HEK293 (cell line): Measurements from ENCODE around the gene IMMP2L.

Source experiments
- CTCF ChIA-PET: fragments of 350-600 bp; formaldehyde crosslinking; extraction: SDS; loops from one replicate; lab custom pipeline; 2021; ENCODE audit warnings: antibody characterized with exemption; lab: Yijun Ruan, JAX
- POLR2A ChIA-PET: fragments of 300-600 bp; formaldehyde crosslinking; extraction: SDS; loops from one replicate; lab custom pipeline; 2020; ENCODE audit warnings: antibody characterized with exemption, inconsistent platforms; lab: Yijun Ruan, JAX
- H3K27ac ChIP-seq: fragments of 200-500 bp; sonication (Bioruptor generic); 2 replicates; pipeline ENCODE4 v1.5.1; 2014; ENCODE audit warnings: low read depth, low read length, control low read depth, inconsistent platforms; ENCODE audit errors: extremely low read depth
- H3K36me3 ChIP-seq, 2 experiments: fragments of 200-500 bp in 1 of 2; sonication (Bioruptor generic) in 1 of 2; 1 replicate in 1 of 2; 2 replicates in 1 of 2; pipeline ENCODE4 v1.5.1; 2014 to 2017; ENCODE audit warnings: inconsistent platforms in 2 of 2, low read length in 2 of 2; ENCODE audit not compliant: control insufficient read depth in 2 of 2, insufficient read depth in 1 of 2
- H3K4me1 ChIP-seq: fragments of 200-500 bp; sonication (Bioruptor generic); 2 replicates; pipeline ENCODE4 v1.5.1; 2014; ENCODE audit warnings: mild to moderate bottlenecking, low read length, inconsistent platforms; ENCODE audit not compliant: control insufficient read depth, insufficient read depth
- H3K4me3 ChIP-seq: 2 replicates; pipeline ENCODE4 v1.5.1; 2011; ENCODE audit warnings: low read depth, mild to moderate bottlenecking, control low read depth, low read length, moderate library complexity
- H3K9me3 ChIP-seq: fragments of 200-500 bp; sonication (Bioruptor generic); 2 replicates; pipeline ENCODE4 v1.5.1; 2014; ENCODE audit warnings: low read depth, low read length, inconsistent platforms; ENCODE audit not compliant: control insufficient read depth, insufficient read depth
- EGR2 ChIP-seq: fragments of 450-650 bp; formaldehyde crosslinking; IDR thresholded peaks from 2 replicates; pipeline ENCODE4 v1.5.1; 2016; ENCODE audit warnings: low read depth, missing biosample characterization, missing genetic modification characterization
- MEIS1 ChIP-seq: sonication (generic); formaldehyde crosslinking; IDR thresholded peaks from 2 replicates; pipeline ENCODE4 v1.8.1; 2022; ENCODE audit warnings: missing genetic modification reagents, mild to moderate bottlenecking, borderline replicate concordance
- PRDM1 ChIP-seq: fragments of 450-650 bp; formaldehyde crosslinking; IDR thresholded peaks from 2 replicates; pipeline ENCODE4; 2016; ENCODE audit warnings: missing biosample characterization, missing genetic modification characterization
- PRDM10 ChIP-seq: fragments of 450-650 bp; formaldehyde crosslinking; IDR thresholded peaks from 2 replicates; pipeline ENCODE4 v1.5.1; 2016; ENCODE audit warnings: missing biosample characterization, missing genetic modification characterization
- SALL2 ChIP-seq: fragments of 450-650 bp; formaldehyde crosslinking; IDR thresholded peaks from 2 replicates; pipeline ENCODE4 v1.5.0; 2017; ENCODE audit warnings: missing biosample characterization, mild to moderate bottlenecking, missing genetic modification characterization, borderline replicate concordance
- ZFHX2 ChIP-seq: fragments of 450-650 bp; formaldehyde crosslinking; conservative IDR thresholded peaks from 2 replicates; pipeline ENCODE4 v1.5.1; 2016; ENCODE audit warnings: missing biosample characterization, missing genetic modification characterization
- ZNF146 ChIP-seq: fragments of 450-650 bp; formaldehyde crosslinking; IDR thresholded peaks from 2 replicates; pipeline ENCODE4 v1.5.1; 2016; ENCODE audit warnings: missing biosample characterization, missing genetic modification characterization
- ZNF174 ChIP-seq: fragments of 450-650 bp; formaldehyde crosslinking; IDR thresholded peaks from 2 replicates; pipeline ENCODE4 v1.5.0; 2017; ENCODE audit warnings: missing biosample characterization, mild to moderate bottlenecking, missing genetic modification characterization
- ZNF2 ChIP-seq: fragments of 450-650 bp; formaldehyde crosslinking; IDR thresholded peaks from 2 replicates; pipeline ENCODE4 v1.5.1; 2016; ENCODE audit warnings: missing biosample characterization, missing genetic modification characterization
- ZNF202 ChIP-seq: fragments of 450-650 bp; formaldehyde crosslinking; IDR thresholded peaks from 2 replicates; pipeline ENCODE4 v1.5.1; 2016; ENCODE audit warnings: missing biosample characterization, missing genetic modification characterization, borderline replicate concordance
- ZNF214 ChIP-seq: fragments of 450-650 bp; formaldehyde crosslinking; IDR thresholded peaks from 2 replicates; pipeline ENCODE4 v1.5.1; 2017; ENCODE audit warnings: missing biosample characterization, mild to moderate bottlenecking, missing genetic modification characterization, borderline replicate concordance
- ZNF292 ChIP-seq: fragments of 450-650 bp; formaldehyde crosslinking; IDR thresholded peaks from 2 replicates; pipeline ENCODE4 v1.5.1; 2016; ENCODE audit warnings: low read depth, missing biosample characterization, missing genetic modification characterization, borderline replicate concordance
- ZNF366 ChIP-seq: fragments of 450-650 bp; formaldehyde crosslinking; conservative IDR thresholded peaks from 2 replicates; pipeline ENCODE4 v1.5.1; 2016; ENCODE audit warnings: missing biosample characterization, missing genetic modification characterization
- ZNF404 ChIP-seq: fragments of 450-650 bp; formaldehyde crosslinking; IDR thresholded peaks from 2 replicates; pipeline ENCODE4 v1.5.1; 2017; ENCODE audit warnings: missing biosample characterization, missing genetic modification characterization
- ZNF423 ChIP-seq: fragments of 450-650 bp; formaldehyde crosslinking; IDR thresholded peaks from 2 replicates; pipeline ENCODE4 v1.5.1; 2016; ENCODE audit warnings: missing biosample characterization, missing genetic modification characterization
- ZNF529 ChIP-seq: fragments of 450-650 bp; formaldehyde crosslinking; IDR thresholded peaks from 2 replicates; pipeline ENCODE4 v1.5.1; 2017; ENCODE audit warnings: missing genetic modification characterization, missing biosample characterization; ENCODE audit not compliant: insufficient replicate concordance
- ZNF544 ChIP-seq: fragments of 450-650 bp; formaldehyde crosslinking; IDR thresholded peaks from 2 replicates; pipeline ENCODE4 v1.5.0; 2017; ENCODE audit warnings: missing biosample characterization, missing genetic modification characterization
- ZNF610 ChIP-seq: fragments of 450-650 bp; formaldehyde crosslinking; IDR thresholded peaks from 2 replicates; pipeline ENCODE4 v1.5.1; 2016; ENCODE audit warnings: missing biosample characterization, missing genetic modification characterization, borderline replicate concordance
- ZNF624 ChIP-seq: fragments of 450-650 bp; formaldehyde crosslinking; IDR thresholded peaks from 2 replicates; pipeline ENCODE4 v1.5.1; 2017; ENCODE audit warnings: missing biosample characterization, missing genetic modification characterization
- TF ChIP-seq, protein P1 (sequence below): fragments of 450-650 bp; formaldehyde crosslinking; IDR thresholded peaks from 2 replicates; pipeline ENCODE4 v1.5.1; 2016; ENCODE audit warnings: missing biosample characterization, missing genetic modification characterization
- TF ChIP-seq, protein P2 (sequence below): fragments of 450-650 bp; formaldehyde crosslinking; IDR thresholded peaks from 2 replicates; pipeline ENCODE4 v1.5.1; 2016; ENCODE audit warnings: missing biosample characterization, missing genetic modification characterization
- TF ChIP-seq, protein P3 (sequence below): fragments of 450-650 bp; formaldehyde crosslinking; IDR thresholded peaks from 2 replicates; pipeline ENCODE4 v1.5.1; 2017; ENCODE audit warnings: missing biosample characterization, missing genetic modification characterization
- TF ChIP-seq, protein P4 (sequence below): fragments of 450-650 bp; formaldehyde crosslinking; IDR thresholded peaks from 2 replicates; pipeline ENCODE4 v1.5.1; 2017; ENCODE audit warnings: missing biosample characterization, missing genetic modification characterization

IMMP2L gene

GRCh38 chr7:111091593-111092358 lies 470.5 kb downstream of the IMMP2L start:
- CTCF ChIA-PET = interaction anchor here (0.6 kb wide), 1 partner anchor 76 kb away, joined by 3 read pairs; no protein-coding TSS in a partner anchor
- POLR2A ChIA-PET = interaction anchor here (0.7 kb wide), 1 partner anchor 1897 kb away, joined by 9 read pairs; no protein-coding TSS in a partner anchor
- H3K4me1 ChIP-seq = peaks cover 8% of the 10 kb centered on the region; the same call in 1 of the 2 replicates

More at GRCh38 chr7:111091593-111092358, 470.5 kb downstream of the IMMP2L start:
- no peaks in the 10 kb centered on the region for H3K9me3 ChIP-seq
- TF ChIP-seq, protein P1, sequence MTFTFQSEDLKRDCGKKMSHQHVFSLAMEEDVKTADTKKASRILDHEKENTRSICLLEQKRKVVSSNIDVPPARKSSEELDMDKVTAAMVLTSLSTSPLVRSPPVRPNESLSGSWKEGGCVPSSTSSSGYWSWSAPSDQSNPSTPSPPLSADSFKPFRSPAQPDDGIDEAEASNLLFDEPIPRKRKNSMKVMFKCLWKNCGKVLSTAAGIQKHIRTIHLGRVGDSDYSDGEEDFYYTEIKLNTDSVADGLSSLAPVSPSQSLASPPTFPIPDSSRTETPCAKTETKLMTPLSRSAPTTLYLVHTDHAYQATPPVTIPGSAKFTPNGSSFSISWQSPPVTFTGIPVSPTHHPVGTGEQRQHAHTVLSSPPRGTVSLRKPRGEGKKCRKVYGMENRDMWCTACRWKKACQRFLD (tag by site-specific recombination) = no peak
- no peak for TF ChIP-seq MEIS1 (CRISPR knock-in tag)
- TF ChIP-seq ZNF146 = no peak
- TF ChIP-seq ZNF174 (tag by site-specific recombination) = no peak
- no peak for TF ChIP-seq ZNF624 (tag by site-specific recombination)
- no peak for TF ChIP-seq ZNF404 (tag by site-specific recombination)
- TF ChIP-seq ZNF366 (tag by site-specific recombination) = peak; percentile 58; the same call in 1 of the 2 replicates
- TF ChIP-seq, protein P2, sequence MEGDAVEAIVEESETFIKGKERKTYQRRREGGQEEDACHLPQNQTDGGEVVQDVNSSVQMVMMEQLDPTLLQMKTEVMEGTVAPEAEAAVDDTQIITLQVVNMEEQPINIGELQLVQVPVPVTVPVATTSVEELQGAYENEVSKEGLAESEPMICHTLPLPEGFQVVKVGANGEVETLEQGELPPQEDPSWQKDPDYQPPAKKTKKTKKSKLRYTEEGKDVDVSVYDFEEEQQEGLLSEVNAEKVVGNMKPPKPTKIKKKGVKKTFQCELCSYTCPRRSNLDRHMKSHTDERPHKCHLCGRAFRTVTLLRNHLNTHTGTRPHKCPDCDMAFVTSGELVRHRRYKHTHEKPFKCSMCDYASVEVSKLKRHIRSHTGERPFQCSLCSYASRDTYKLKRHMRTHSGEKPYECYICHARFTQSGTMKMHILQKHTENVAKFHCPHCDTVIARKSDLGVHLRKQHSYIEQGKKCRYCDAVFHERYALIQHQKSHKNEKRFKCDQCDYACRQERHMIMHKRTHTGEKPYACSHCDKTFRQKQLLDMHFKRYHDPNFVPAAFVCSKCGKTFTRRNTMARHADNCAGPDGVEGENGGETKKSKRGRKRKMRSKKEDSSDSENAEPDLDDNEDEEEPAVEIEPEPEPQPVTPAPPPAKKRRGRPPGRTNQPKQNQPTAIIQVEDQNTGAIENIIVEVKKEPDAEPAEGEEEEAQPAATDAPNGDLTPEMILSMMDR (tag by site-specific recombination) = no peak
- no peak for TF ChIP-seq ZNF202 (tag by site-specific recombination)
- TF ChIP-seq, protein P3, sequence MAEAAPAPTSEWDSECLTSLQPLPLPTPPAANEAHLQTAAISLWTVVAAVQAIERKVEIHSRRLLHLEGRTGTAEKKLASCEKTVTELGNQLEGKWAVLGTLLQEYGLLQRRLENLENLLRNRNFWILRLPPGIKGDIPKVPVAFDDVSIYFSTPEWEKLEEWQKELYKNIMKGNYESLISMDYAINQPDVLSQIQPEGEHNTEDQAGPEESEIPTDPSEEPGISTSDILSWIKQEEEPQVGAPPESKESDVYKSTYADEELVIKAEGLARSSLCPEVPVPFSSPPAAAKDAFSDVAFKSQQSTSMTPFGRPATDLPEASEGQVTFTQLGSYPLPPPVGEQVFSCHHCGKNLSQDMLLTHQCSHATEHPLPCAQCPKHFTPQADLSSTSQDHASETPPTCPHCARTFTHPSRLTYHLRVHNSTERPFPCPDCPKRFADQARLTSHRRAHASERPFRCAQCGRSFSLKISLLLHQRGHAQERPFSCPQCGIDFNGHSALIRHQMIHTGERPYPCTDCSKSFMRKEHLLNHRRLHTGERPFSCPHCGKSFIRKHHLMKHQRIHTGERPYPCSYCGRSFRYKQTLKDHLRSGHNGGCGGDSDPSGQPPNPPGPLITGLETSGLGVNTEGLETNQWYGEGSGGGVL (tag by site-specific recombination) = peak; percentile 83
- no peak for TF ChIP-seq ZNF544 (tag by site-specific recombination)
- TF ChIP-seq SALL2 (tag by site-specific recombination) = no peak
- TF ChIP-seq ZNF610 = no peak
- peak; percentile 26; the same call in 1 of the 2 replicates for TF ChIP-seq EGR2 (tag by site-specific recombination)
- peak; percentile 91 for TF ChIP-seq PRDM10 (tag by site-specific recombination)
- no peak for TF ChIP-seq ZNF292 (tag by site-specific recombination)
- TF ChIP-seq ZFHX2 (tag by site-specific recombination) = peak; percentile 43
- TF ChIP-seq ZNF2 = no peak
- TF ChIP-seq PRDM1 (tag by site-specific recombination) = peak; percentile 66
- TF ChIP-seq ZNF214 = no peak
- no peak for TF ChIP-seq ZNF423 (tag by site-specific recombination)
- no peak for TF ChIP-seq ZNF529 (tag by site-specific recombination)
- TF ChIP-seq, protein P4, sequence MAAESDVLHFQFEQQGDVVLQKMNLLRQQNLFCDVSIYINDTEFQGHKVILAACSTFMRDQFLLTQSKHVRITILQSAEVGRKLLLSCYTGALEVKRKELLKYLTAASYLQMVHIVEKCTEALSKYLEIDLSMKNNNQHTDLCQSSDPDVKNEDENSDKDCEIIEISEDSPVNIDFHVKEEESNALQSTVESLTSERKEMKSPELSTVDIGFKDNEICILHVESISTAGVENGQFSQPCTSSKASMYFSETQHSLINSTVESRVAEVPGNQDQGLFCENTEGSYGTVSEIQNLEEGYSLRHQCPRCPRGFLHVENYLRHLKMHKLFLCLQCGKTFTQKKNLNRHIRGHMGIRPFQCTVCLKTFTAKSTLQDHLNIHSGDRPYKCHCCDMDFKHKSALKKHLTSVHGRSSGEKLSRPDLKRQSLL (tag by site-specific recombination) = no peak
- H3K27ac ChIP-seq = no peak overlapping the region
- no peak overlapping the region for H3K4me3 ChIP-seq
- H3K36me3 ChIP-seq = no peaks in the 10 kb centered on the region
